ENCODE results near the gene OLR1. TPM values are rescaled to one million over a fixed set of nuclear protein-coding genes. Genes with fewer than 3 reads are reported as not detected.

OLR1 gene
- total RNA-seq, 1 experiment from 2014 or later = 0.12 TPM

GRCh38 chr12:10142976-10143589 is 28.8 kb downstream of the OLR1 start:
- H2AFZ ChIP-seq (ENCODE audit: low read depth, low read length, poor library complexity, severe bottlenecking) = no peak overlapping the region
- CTCF ChIA-PET = interaction anchor here (1.0 to 2.0 kb wide), 3 partner anchors 10 to 133 kb away, joined by 3 to 11 read pairs (median 3); no protein-coding TSS in a partner anchor

More at GRCh38 chr12:10142976-10143589, 28.8 kb downstream of the OLR1 start:
- no peaks in the 10 kb centered on the region for H3K36me3 ChIP-seq (ENCODE audit: control insufficient read depth in 1 of 2, insufficient read depth in 2 of 2, low read length in 2 of 2)
- H3K9me3 ChIP-seq (ENCODE audit: control insufficient read depth in 1 of 2, insufficient read depth in 1 of 2, low read depth in 1 of 2, low read length in 2 of 2) = no peaks in the 10 kb centered on the region
- H3K9me2 ChIP-seq (ENCODE audit: insufficient read depth) = no peaks in the 10 kb centered on the region
- no peak overlapping the region for H3K9ac ChIP-seq (ENCODE audit: low read length)
- ChIA-PET POLR2A (interaction anchor here (0.6 kb wide), 1 partner anchor 15 kb away, joined by 4 read pairs; no protein-coding TSS in a partner anchor), RAD21 (ENCODE audit: low non-redundant PET in 1 of 2, low total read pairs in 2 of 2, uncharacterized antibody in 2 of 2, unreplicated experiment in 2 of 2) (no interaction called here)
- no peak overlapping the region for H3K4me3 ChIP-seq (replicated peaks in 1 of 2; ENCODE audit: low read depth in 1 of 2, low read length in 2 of 2)
- ATAC-seq (no peak), DNase-seq (ENCODE audit: low read depth, low spot score) (no peak)
- no peak overlapping the region for H3K27ac ChIP-seq (ENCODE audit: low read depth, low read length)
- no peak overlapping the region for H3K4me2 ChIP-seq (ENCODE audit: low read length)
- H3K27me3 ChIP-seq (ENCODE audit: insufficient read depth, low read length) = no peaks in the 10 kb centered on the region
- no peaks in the 10 kb centered on the region for H3K79me2 ChIP-seq (ENCODE audit: insufficient read depth, low read length)
- no peak for TF ChIP-seq YY1 (IDR thresholded peaks at IDR 0.05; ENCODE audit: extremely low read depth, insufficient replicate concordance, low read depth, low read length)
- no peak for TF ChIP-seq EGR1 (IDR thresholded peaks at IDR 0.05; ENCODE audit: low read depth)
- no peak for TF ChIP-seq POLR2AphosphoS5 (IDR thresholded peaks at IDR 0.05; ENCODE audit: low read depth, low read length)
- no peak for TF ChIP-seq REST (IDR thresholded peaks at IDR 0.05; ENCODE audit: low read depth)
- no peak for TF ChIP-seq CBX3 (IDR thresholded peaks at IDR 0.05; ENCODE audit: low read depth)
- TF ChIP-seq FOSL1 (IDR thresholded peaks at IDR 0.05; ENCODE audit: low read depth) = no peak
- no peak for TF ChIP-seq TCF7L2 (IDR thresholded peaks at IDR 0.05; ENCODE audit: borderline replicate concordance, extremely low read depth, insufficient read depth, insufficient read length)
- TF ChIP-seq CEBPB (IDR thresholded peaks at IDR 0.05; ENCODE audit: low read depth) = no peak
- no peak for TF ChIP-seq ZFX (IDR thresholded peaks at IDR 0.05)
- no peak for TF ChIP-seq SRF (IDR thresholded peaks at IDR 0.05; ENCODE audit: low read depth)
- TF ChIP-seq MAX (IDR thresholded peaks at IDR 0.05) = no peak
- no TSS peak for BruUV-seq (replicated peaks)
- H3K4me1 ChIP-seq (ENCODE audit: control insufficient read depth in 1 of 2, insufficient read depth in 2 of 2, low read length in 2 of 2) = no peaks in the 10 kb centered on the region
- intact Hi-C loops (cut with micrococcal nuclease) = loop anchor here (5.0 kb wide), 1 partner anchor 201 kb away; no protein-coding TSS in a partner anchor
- H4K20me1 ChIP-seq (ENCODE audit: insufficient read depth) = no peaks in the 10 kb centered on the region; the same call in 1 of the 2 replicates

Data from HCT116 (cell line).